Progenitor cell of endocrine pancreas (in vitro differentiated cells): ENCODE measurements around the gene LHX8. TPM values are rescaled to one million over a fixed set of nuclear protein-coding genes. Genes with fewer than 3 reads are reported as not detected.
"Not testable (repeated sequence)": the region's sequence is repeated elsewhere in the genome, so short reads cannot be mapped to it uniquely, and the experiment has no call there.

Experiments
- DNase-seq: peaks from one replicate; pipeline ENCODE4 v3.0.0; 2021; ENCODE audit warnings: low spot score; ENCODE audit not compliant: unreplicated experiment
- H3K27ac Mint-ChIP-seq: 2 replicates; pipeline ENCODE4 v1.8.0; 2021; ENCODE audit warnings: mild to moderate bottlenecking, moderate library complexity, mixed read lengths
- H3K27me3 Mint-ChIP-seq: 2 replicates; pipeline ENCODE4 v1.8.0; 2021; ENCODE audit warnings: mixed read lengths
- H3K36me3 Mint-ChIP-seq: 2 replicates; pipeline ENCODE4 v1.8.0; 2022; ENCODE audit warnings: mixed read lengths; ENCODE audit not compliant: insufficient read depth
- H3K4me1 Mint-ChIP-seq: 2 replicates; pipeline ENCODE4 v1.8.0; 2021; ENCODE audit warnings: low read depth, mixed read lengths
- H3K4me3 Mint-ChIP-seq: 2 replicates; pipeline ENCODE4 v1.8.0; 2021; ENCODE audit warnings: low read depth, mild to moderate bottlenecking, moderate library complexity, mixed read lengths
- H3K9me3 Mint-ChIP-seq: 2 replicates; pipeline ENCODE4 v1.8.0; 2021; ENCODE audit warnings: low read depth, mixed read lengths
- total RNA-seq: library from RNA; stranded (reverse); gene quantifications from 2 replicates; pipeline ENCODE4 v1.2.1, GENCODE V29; 2021
- TF ChIP-seq, protein P1 (sequence below): fragments of 200-600 bp; sonication (generic); IDR thresholded peaks from one replicate; pipeline ENCODE4 v1.5.0; 2021; ENCODE audit warnings: antibody characterized with exemption, mild to moderate bottlenecking; ENCODE audit not compliant: unreplicated experiment

The LHX8 gene
- total RNA-seq, 1 donor from 2014 or later, result not detected

DNA sequence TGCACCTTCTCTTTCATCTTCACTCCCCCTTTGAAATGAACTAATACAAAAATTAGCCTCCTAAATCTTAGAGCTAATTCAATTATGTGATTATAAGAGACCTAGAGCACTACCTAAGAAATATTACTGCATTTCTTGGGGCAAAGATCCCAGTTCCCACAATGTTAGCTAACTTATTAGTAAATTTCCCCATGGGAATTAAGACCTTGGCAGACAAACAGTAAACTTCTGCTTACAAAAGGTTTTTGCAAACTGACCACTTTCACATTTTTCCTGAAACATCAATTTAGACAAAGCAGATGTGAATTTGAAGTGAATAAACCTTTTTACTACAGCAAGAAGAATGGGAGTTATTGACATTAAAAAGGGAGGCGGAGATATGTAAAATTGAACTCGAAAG is 34.6 kb upstream of the LHX8 start:
- Mint-ChIP-seq H3K36me3 (no peaks in the 10 kb centered on the region), H3K4me1 (peaks cover 2% of the 10 kb centered on the region), H3K9me3 (no peaks in the 10 kb centered on the region), H3K27ac (no peak overlapping the region), H3K4me3 (no peak overlapping the region), H3K27me3 (peaks cover 3% of the 10 kb centered on the region)
- DNase-seq, result no peak
- TF ChIP-seq, protein P1, sequence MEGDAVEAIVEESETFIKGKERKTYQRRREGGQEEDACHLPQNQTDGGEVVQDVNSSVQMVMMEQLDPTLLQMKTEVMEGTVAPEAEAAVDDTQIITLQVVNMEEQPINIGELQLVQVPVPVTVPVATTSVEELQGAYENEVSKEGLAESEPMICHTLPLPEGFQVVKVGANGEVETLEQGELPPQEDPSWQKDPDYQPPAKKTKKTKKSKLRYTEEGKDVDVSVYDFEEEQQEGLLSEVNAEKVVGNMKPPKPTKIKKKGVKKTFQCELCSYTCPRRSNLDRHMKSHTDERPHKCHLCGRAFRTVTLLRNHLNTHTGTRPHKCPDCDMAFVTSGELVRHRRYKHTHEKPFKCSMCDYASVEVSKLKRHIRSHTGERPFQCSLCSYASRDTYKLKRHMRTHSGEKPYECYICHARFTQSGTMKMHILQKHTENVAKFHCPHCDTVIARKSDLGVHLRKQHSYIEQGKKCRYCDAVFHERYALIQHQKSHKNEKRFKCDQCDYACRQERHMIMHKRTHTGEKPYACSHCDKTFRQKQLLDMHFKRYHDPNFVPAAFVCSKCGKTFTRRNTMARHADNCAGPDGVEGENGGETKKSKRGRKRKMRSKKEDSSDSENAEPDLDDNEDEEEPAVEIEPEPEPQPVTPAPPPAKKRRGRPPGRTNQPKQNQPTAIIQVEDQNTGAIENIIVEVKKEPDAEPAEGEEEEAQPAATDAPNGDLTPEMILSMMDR, result no peak

GRCh38 chr1:75100481-75101092 is 33.6 kb upstream of the LHX8 start:
- H3K27me3 Mint-ChIP-seq, result peaks cover 3% of the 10 kb centered on the region
- no peak overlapping the region for H3K4me3 Mint-ChIP-seq

GRCh38 chr1:75112362-75112951 is 21.7 kb upstream of the LHX8 start:
- not testable (repeated sequence) for H3K36me3 Mint-ChIP-seq, DNase-seq, H3K9me3 Mint-ChIP-seq, H3K27me3 Mint-ChIP-seq, H3K27ac Mint-ChIP-seq, H3K4me1 Mint-ChIP-seq, H3K4me3 Mint-ChIP-seq

More at GRCh38 chr1:75100481-75101092, 33.6 kb upstream of the LHX8 start:
- no peaks in the 10 kb centered on the region for H3K36me3 Mint-ChIP-seq
- no peaks in the 10 kb centered on the region for H3K9me3 Mint-ChIP-seq
- peaks cover 2% of the 10 kb centered on the region for H3K4me1 Mint-ChIP-seq
- DNase-seq, result no peak
- TF ChIP-seq, protein P1, result no peak
- H3K27ac Mint-ChIP-seq, result no peak overlapping the region

DNA sequence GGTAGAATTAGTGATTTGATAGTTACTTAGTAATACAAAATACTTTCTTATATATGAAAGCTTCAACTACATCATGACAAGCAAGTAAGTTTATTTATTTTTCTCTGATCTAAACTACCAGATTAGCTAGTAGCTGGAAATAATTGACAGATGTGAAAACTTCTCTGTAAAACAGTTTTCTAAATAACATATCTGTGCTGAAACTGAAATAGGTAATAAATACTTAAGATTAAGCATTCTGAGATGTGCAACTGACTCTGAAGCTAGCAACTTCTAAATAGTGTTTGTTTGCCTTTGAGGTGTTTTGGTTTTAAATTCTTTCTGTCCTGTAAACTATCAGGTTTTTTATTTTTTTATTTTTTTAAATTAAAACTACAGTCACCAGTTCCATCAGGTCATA is 18.5 kb upstream of the LHX8 start:
- Mint-ChIP-seq H3K36me3 (no peaks in the 10 kb centered on the region), H3K27ac (no peak overlapping the region), H3K27me3 (no peaks in the 10 kb centered on the region), H3K9me3 (peaks cover 3% of the 10 kb centered on the region), H3K4me1 (no peaks in the 10 kb centered on the region), H3K4me3 (no peak overlapping the region)
- no peak for DNase-seq
- TF ChIP-seq, protein P1, result no peak

DNA sequence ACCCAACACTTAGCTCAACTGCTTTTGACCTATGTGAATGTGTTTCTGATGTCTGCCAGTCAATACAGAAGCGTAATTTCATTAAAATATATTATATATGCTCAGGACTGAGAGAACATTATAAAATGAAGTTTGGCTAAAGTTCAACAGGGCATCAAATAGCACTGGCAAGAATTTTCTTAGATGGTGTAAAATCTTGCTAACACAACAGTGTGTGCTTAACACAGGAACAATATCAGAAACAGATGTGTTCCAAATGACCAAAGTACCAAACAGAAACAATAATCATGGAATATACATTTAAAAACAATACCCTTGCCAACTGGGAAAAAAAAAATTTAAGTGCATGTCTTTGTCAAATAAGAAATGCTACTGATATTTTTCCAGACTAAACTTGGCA is 10.4 kb upstream of the LHX8 start:
- TF ChIP-seq, protein P1, result no peak
- no peak for DNase-seq
- Mint-ChIP-seq H3K4me1 (no peaks in the 10 kb centered on the region), H3K4me3 (no peak overlapping the region), H3K36me3 (no peaks in the 10 kb centered on the region), H3K27me3 (peaks cover 35% of the 10 kb centered on the region), H3K27ac (no peak overlapping the region), H3K9me3 (peaks cover 2% of the 10 kb centered on the region)

GRCh38 chr1:75124510-75124909 is 9.7 kb upstream of the LHX8 start:
- TF ChIP-seq, protein P1, result no peak
- Mint-ChIP-seq H3K27ac (no peak overlapping the region), H3K4me1 (no peaks in the 10 kb centered on the region), H3K36me3 (peaks cover 1% of the 10 kb centered on the region), H3K9me3 (peaks cover 2% of the 10 kb centered on the region), H3K27me3 (peaks cover 43% of the 10 kb centered on the region), H3K4me3 (no peak overlapping the region)
- no peak for DNase-seq
